GOT3 (cell line): ENCODE measurements around the gene CRTC3.
"Not testable (repeated sequence)": the region's sequence is repeated elsewhere in the genome, so short reads cannot be mapped to it uniquely, and the experiment has no call there.

Experiments
- DNase-seq: peaks from one replicate; lab custom pipeline; 2025; ENCODE audit warnings: mixed read lengths; lab: John Stamatoyannopoulos, UW

CRTC3 gene

GRCh38 chr15:90623854-90624253, 94.1 kb downstream of the CRTC3 start:
- DNase-seq = no peak

DNA sequence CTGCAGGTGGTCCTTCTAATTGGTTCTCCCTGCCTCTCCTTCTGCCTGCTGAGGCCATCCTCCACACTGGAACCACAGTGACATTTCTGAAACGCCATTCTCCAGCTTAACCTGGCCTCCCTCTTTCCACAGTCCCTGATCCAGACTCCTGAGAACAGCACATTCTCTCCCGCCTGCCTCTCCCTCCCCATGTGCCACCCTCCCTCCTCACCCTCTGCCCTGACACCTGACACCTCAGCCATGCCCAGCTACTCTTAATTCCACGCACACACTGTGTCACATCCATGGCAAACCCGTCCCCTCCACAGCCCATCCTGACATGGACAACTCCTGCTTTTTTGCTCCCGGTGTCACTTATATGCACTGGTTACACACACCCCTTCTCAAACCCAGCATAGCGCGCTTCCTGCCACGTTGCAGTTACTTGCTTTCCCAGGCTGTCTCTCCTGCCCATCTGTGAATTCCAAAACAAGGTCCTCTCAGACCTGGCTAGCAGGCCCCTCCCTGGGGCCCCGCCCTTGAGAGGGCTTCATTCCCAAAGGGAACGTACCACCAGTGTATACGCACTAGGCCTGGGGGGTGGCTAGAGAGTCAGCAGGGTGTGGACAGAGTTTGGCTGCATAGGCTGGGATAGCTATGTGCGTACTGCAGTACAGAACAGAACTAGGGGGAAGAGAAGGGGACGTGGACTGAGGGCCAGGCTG, 94.7 kb downstream of the CRTC3 start:
- DNase-seq = no peak

- DNase-seq = no peak
Observed at GRCh38 chr15:90625037-90625436, 95.3 kb downstream of the CRTC3 start.

- no peak for DNase-seq
Observed at GRCh38 chr15:90629217-90629616, 99.5 kb downstream of the CRTC3 start.

- DNase-seq = no peak
Observed at GRCh38 chr15:90633360-90633759, 103.6 kb downstream of the CRTC3 start.

DNA sequence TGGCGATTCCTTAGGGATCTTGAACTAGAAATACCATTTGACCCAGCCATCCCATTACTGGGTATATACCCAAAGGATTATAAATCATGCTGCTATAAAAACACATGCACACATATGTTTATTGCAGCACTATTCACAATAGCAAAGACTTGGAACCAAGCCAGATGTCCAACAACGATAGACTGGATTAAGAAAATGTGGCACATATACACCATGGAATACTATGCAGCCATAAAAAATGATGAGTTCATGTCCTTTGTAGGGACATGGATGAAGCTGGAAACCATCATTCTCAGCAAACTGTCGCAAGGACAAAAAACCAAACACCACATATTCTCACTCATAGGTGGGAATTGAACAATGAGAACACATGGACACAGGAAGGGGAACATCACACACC, 107.3 kb downstream of the CRTC3 start:
- not testable (repeated sequence) for DNase-seq

GRCh38 chr15:90637693-90638092, 108.0 kb downstream of the CRTC3 start:
- DNase-seq = no peak

DNA sequence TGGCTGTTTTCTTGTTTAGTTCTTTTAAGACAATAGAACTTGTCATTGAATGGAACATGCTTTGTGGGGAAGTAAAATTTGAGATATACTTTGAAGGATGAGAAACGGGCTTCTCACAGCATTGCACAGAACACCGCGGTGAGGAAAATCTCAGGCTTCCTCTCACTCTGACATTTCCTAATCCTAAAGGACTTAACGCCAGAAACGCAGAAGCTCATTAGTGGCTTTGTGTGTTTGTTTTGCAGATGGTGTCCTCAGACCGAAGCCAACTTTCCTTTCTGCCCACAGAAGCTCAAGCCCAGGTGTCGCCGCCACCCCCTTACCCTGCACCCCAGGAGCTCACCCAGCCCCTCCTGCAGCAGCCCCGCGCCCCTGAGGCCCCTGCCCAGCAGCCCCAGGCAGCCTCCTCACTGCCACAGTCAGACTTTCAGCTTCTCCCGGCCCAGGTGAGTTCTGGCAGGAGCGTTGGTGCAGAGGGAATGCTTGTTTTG, 108.5 kb downstream of the CRTC3 start:
- DNase-seq = no peak

DNA sequence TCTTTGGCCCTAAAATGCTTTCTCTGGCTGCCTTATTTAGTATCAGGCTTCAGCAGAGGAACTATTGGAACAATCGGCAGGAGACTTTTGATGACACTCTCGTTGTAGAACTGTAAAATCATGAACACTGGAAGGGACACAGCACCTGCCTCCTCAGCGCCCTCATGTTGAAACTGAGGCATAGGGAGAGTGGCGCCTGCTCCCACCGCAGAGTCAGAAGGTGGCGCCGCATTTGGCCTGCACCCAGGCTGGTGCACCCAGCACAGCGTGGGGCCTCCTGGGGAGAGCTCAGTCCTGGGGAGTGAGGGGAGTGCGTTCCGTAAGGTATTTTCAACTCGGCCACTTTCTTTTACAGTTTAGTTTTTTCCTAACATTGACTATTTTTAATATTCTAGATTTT, 109.2 kb downstream of the CRTC3 start:
- no peak for DNase-seq

GRCh38 chr15:90640862-90641261, 111.1 kb downstream of the CRTC3 start:
- DNase-seq = no peak

DNA sequence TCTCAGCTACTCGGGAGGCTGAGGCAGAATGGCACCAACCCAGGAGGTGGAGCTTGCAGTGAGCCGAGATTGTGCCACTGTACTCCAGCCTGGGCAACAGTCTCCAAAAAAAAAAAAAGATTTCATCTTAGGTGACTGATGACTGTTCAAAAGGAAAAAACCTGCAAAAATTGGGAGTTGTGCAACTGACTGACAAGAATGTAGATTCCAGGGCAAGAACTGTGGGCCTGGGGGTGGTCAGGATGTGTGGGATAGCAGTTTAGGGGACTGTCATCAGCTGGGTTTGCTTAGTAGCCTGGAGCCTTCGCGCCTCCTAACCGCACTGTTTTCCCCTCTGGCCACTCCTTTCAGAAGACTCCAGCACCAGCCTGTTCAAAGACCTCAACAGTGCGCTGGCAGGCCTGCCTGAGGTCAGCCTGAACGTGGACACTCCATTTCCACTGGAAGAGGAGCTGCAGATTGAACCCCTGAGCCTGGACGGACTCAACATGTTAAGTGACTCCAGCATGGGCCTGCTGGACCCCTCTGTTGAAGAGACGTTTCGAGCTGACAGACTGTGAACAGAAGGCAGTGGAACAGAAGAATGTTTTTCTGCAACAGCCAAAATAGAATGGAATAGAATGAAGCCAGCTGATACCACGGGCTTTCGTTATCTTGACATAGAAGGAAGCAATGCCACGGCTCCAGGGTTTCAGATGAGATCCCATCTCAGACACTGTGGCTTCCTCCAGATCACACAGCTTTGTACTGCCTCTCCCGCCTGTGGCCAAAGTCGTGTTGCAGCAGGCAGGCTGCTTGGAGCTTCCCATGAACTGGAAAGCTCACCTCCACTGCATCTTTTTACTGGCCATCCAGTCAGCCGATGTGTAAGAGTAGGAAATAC, 112.1 kb downstream of the CRTC3 start:
- DNase-seq = no peak

DNA sequence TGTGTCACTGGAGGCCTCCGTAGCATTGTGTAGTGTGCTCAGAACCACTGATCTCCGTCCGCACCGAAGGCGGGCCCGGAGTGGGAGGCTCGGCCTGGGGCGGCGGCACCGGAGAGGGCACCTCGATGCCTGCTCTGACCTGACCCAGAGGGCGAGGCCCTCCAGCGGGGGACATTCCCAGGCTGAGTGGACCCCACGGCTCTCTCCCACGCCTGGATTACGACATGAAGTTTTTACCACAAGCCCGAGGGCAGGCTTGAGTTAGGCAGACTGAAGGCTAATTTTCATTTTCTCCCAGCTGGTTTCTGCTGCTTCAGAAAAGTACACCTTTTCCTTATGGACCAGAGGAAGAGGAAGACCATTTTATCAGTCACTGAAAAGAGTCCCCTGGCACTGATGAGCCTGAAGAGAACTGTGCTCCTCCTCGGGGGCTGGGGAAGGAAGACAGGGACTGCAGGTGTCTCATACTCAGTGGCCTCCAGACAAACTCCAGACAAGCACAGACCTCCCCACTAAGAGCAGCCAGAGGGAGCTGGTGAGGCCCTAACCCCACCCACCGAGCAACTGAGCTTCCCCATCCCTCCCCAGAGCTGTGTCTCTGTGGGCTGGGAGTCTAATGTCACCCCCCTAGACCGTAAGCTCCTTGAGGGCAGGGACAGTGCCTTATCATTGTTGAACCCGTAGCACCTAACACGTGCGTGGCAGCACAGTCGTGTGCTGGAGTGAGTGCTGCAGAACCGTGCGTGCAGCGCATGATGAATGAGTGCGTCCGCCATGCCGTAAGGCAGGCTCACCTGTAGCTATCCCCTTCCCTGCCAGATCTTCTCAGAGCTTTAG, 113.0 kb downstream of the CRTC3 start:
- DNase-seq = no peak

- no peak for DNase-seq
Observed at GRCh38 chr15:90643301-90643632, 113.5 kb downstream of the CRTC3 start.

DNA sequence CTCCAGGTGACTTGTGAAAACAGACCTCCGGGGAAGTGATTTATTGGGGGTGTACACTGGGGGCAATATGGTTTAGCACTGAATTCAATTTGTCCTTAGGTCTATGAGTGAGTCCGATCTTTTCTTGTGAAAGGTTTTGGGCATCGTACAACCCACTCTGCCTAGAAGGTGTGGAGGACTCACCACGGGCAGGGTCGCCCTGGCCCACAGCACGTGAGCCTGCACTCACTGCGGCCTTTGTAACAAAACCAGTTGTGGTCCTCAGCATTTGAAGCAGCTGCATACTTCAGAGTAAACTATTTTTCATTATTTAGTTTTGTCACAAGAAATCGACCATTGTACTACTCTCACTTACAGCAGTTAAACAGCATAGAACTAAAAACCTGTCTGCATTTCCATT, 114.8 kb downstream of the CRTC3 start:
- no peak for DNase-seq

DNA sequence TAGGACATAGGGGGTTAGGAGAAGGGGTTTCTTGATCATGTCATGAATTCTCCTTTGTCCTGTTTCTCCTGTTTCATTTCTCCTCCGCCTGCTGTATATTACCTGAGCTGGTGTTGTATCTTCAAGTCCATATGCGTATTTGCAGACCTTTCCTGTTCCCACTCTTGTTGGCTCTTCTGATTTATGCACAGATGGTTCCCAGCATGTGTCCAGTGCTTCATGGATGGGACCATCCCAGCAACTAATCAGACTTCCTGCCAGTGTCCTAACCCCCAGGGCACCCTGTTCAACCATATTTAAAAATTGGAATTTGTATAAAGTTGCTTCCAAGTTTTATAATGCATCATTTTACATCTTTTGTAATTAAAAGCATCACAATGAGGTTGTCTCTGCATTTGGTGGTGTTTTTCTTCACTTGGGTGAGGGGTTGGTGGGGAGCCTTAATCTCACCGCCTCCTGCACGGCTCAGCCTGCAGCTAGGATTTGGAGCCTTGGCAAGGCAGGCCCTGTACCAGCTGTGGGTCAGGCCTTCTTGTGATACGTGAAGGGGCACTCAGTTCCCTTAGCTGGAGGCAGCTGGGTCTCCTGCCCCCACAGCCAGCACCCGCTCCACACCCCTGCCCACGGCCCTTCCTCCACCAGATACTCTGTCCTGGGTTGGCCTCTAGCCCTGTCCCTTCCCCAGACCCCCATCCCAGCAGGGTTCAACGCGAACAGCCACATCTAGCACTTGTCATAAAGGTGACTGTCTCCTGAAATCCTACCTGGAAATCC, 115.4 kb downstream of the CRTC3 start:
- no peak for DNase-seq

DNA sequence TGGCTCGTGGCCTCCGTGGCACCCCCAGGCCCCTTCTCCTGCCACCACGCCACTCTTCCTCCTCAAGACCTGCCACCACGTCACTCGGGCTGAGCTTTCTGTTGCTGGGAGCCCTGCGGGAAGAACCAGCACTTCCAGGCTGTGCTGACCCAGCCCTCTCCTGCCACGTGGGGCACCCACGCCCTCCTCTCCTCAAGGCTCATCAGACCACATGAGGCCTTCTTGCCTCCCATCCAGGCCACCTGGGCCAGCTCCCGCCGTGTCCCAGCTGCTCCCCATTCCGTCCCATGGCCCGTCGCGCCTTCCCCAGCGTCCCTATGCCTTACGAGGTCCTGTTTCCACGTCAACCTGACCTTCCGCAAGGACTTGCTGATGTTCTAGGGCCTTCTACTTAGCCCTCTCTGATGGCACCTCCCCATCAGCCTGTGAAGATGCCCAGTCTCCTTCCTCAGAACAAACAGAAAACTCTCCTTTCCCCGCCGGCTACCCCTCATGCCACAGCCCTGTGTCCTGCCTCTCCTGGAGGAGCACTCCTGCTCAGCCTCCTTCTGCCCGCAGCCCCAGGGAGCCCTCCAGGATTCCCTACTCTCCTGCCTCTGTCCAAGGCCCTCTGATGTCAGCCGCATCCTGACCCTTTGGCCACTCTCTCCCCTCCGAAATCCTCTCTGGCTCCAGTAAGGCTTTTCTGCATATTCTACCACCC, 116.3 kb downstream of the CRTC3 start:
- DNase-seq = no peak

GRCh38 chr15:90646662-90647305, 117.1 kb downstream of the CRTC3 start:
- DNase-seq = no peak

- DNase-seq = no peak
Observed at GRCh38 chr15:90647326-90647725, 117.6 kb downstream of the CRTC3 start.

DNA sequence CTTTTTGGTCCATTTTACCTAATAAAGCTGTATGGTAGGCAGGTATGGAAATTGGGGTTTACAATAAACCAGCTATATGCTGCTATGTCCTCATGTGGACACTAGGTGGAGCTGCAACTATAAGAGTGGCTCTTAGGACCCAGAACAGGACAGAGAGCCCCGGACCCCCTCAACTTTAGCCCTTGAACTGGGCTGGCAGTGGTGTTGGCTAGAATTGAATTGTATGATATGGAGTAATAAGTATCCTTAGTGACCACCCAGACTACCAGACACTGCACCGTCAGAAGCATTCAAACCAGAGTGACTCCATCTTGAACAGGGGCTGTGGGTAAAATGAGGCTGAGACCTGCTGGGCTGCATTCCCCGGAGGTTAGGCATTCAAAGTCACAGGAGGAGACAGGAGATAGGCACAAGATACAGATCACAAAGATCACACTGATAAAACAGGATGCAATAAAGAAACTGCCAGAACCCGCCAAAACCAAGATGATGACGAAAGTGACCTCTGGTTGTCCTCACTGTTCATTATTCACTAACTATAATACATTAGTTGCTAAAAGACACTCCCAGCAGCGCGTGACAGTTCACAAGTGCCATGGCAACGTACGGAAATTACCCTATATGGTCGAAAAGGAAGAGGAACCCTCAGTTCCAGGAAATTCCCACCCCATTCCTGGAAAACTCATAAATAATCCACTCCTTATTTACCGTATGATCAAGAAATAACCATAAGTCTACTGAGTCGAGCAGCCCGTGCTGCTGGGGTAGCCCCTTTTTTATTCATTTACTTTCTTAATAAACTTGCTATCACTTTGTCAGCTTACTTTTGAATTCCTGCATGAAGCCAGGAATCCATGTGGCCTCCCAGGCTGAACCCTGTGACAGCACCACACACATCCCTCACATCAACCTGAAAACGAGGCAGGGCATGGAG, 118.7 kb downstream of the CRTC3 start:
- DNase-seq = no peak
